ENCODE measurements around the gene APOL4. TPM values are rescaled to one million over a fixed set of nuclear protein-coding genes. Genes with fewer than 3 reads are reported as not detected.

Gene APOL4
- total and polyA plus RNA-seq, 7 donors, result 1.2 to 14.0 (median 4.8) TPM

DNA sequence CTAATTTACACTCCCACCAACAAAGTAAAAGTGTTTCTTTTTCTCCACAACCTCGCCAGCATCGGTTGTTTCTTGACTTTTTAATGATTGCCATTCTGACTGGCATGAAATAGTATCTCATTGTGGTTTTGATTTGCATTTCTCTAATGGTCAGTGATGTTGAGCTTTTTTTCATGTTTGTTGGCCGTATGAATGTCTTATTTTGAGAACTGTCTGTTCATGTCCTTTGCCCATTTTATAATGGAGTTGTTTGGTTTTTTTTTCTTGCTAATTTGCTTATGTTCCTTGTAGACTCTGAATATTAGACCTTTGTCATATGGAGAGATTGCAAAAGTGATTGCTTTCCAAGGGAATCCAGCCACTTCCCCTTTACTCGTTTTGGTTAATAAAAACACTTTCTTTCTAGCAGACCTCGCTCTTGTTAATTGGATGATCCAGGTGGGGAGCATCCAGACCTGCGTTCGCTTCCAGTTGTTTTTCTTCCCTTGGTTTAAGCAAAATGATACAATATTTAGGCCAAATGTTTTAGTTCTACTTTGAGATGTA, 17.1 kb upstream of the APOL4 start:
- Histone ChIP-seq H3K27ac (no peak overlapping the region), H3K36me3 (no peaks in the 10 kb centered on the region), H3K27me3 (no peaks in the 10 kb centered on the region), H3K9me3 (no peaks in the 10 kb centered on the region), H3K4me3 (no peak overlapping the region), H3K4me1 (peaks cover 0 to 21% (median 0%) of the 10 kb centered on the region in 4 donors)
- 81 to 85% methylated on average over 7 of the region's 7 CpGs for WGBS, 2 donors
- DNase-seq, result no peak
- TF ChIP-seq EP300 (IDR thresholded peaks at IDR 0.05) (no peak), POLR2A (IDR thresholded peaks at IDR 0.05) (no peak), POLR2AphosphoS5 (IDR thresholded peaks at IDR 0.05) (no peak)
- TF ChIP-seq, protein P1, sequence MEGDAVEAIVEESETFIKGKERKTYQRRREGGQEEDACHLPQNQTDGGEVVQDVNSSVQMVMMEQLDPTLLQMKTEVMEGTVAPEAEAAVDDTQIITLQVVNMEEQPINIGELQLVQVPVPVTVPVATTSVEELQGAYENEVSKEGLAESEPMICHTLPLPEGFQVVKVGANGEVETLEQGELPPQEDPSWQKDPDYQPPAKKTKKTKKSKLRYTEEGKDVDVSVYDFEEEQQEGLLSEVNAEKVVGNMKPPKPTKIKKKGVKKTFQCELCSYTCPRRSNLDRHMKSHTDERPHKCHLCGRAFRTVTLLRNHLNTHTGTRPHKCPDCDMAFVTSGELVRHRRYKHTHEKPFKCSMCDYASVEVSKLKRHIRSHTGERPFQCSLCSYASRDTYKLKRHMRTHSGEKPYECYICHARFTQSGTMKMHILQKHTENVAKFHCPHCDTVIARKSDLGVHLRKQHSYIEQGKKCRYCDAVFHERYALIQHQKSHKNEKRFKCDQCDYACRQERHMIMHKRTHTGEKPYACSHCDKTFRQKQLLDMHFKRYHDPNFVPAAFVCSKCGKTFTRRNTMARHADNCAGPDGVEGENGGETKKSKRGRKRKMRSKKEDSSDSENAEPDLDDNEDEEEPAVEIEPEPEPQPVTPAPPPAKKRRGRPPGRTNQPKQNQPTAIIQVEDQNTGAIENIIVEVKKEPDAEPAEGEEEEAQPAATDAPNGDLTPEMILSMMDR (IDR thresholded peaks at IDR 0.05), result no peak
- intact Hi-C loops (cut with DNase I), result no loop called here

DNA sequence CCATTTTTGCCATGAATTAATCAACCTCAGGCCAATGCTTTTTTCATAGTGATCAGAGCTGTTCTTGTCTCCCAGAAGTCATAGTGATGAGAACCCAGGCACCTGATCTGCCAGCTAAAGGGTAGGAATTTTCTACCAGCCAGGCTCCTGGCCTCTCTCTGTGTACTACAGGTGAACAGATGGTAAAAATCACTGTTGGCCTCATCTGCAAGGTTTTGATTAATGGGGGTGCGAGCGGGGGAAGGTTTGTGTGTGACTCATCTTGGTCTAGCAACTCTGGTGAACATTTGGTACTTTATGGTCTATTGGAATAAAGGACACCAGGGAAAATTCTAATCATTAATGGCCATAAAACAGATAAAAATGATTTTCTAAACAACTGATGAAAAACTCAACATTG, 14.4 kb upstream of the APOL4 start:
- intact Hi-C loops (cut with DNase I), result no loop called here
- TF ChIP-seq, protein P1 (IDR thresholded peaks at IDR 0.05), result no peak
- no peak for TF ChIP-seq EP300 (IDR thresholded peaks at IDR 0.05)
- no peak for TF ChIP-seq POLR2A (IDR thresholded peaks at IDR 0.05)
- TF ChIP-seq POLR2AphosphoS5 (IDR thresholded peaks at IDR 0.05), result no peak
- no peaks in the 10 kb centered on the region for H3K9me3 ChIP-seq
- H3K27ac ChIP-seq, result no peak overlapping the region
- no peak overlapping the region for H3K4me3 ChIP-seq
- H3K36me3 ChIP-seq, result no peaks in the 10 kb centered on the region
- DNase-seq, result no peak
- 42 to 82% methylated on average over 2 of the region's 2 CpGs for WGBS, 2 donors
- no peaks in the 10 kb centered on the region for H3K27me3 ChIP-seq
- H3K4me1 ChIP-seq, result peaks cover 0 to 10% (median 1%) of the 10 kb centered on the region in 4 donors

DNA sequence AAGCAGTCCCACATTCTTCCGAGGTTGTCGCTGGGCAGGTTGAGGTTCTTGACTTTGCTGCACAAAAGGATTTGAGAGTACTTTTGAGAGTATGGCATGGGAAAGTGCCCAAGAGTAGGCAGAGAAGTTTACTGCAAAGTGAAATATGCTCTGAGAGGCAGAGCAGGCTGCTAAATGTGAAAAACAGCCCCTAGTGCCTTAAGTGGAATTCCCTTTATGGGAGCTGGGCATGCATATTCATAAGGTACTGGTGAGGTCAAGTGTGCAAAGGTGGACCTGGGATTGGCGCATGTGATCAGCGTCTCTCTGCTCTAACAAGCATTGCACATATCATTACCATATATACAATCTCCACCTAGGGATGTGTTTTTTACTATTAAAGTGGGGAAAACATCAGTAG, 12.0 kb upstream of the APOL4 start:
- H3K27ac ChIP-seq, result no peak overlapping the region
- DNase-seq, result no peak
- H3K9me3 ChIP-seq, result no peaks in the 10 kb centered on the region
- H3K4me3 ChIP-seq, result no peak overlapping the region
- no peaks in the 10 kb centered on the region for H3K27me3 ChIP-seq
- TF ChIP-seq EP300 (IDR thresholded peaks at IDR 0.05) (no peak), POLR2AphosphoS5 (IDR thresholded peaks at IDR 0.05) (no peak), POLR2A (IDR thresholded peaks at IDR 0.05) (no peak)
- TF ChIP-seq, protein P1 (IDR thresholded peaks at IDR 0.05), result no peak
- H3K36me3 ChIP-seq, result no peaks in the 10 kb centered on the region
- intact Hi-C loops (cut with DNase I), result no loop called here
- H3K4me1 ChIP-seq, result peaks cover 0 to 7% (median 0%) of the 10 kb centered on the region in 4 donors
- WGBS, 2 donors, result 78 to 84% methylated on average over 4 of the region's 4 CpGs

DNA sequence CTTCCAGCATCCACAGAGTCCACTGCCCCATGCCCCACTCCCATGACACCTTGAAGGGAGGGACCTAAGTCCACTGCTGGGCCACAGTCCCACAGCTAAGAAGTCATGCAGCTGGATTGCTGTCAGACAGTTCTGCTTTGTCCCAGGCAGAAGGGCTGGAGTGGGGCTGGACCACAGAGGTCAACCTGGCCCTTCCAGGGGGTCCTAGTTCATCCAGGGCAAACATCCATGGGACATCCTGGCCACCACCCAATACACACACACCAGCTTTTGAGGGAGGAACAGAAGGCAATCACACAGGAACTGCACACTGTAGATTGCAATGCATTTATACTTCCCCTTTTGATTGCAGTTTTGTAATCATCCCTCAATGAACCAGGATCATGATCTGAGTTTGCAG, 11.3 kb upstream of the APOL4 start:
- no peak overlapping the region for H3K4me3 ChIP-seq
- no peak for DNase-seq
- intact Hi-C loops (cut with DNase I), result no loop called here
- peaks cover 0 to 7% (median 0%) of the 10 kb centered on the region in 4 donors for H3K4me1 ChIP-seq
- H3K27me3 ChIP-seq, result no peaks in the 10 kb centered on the region
- no peaks in the 10 kb centered on the region for H3K9me3 ChIP-seq
- no peaks in the 10 kb centered on the region for H3K36me3 ChIP-seq
- TF ChIP-seq POLR2A (IDR thresholded peaks at IDR 0.05), result no peak
- no peak for TF ChIP-seq POLR2AphosphoS5 (IDR thresholded peaks at IDR 0.05)
- no peak overlapping the region for H3K27ac ChIP-seq

DNA sequence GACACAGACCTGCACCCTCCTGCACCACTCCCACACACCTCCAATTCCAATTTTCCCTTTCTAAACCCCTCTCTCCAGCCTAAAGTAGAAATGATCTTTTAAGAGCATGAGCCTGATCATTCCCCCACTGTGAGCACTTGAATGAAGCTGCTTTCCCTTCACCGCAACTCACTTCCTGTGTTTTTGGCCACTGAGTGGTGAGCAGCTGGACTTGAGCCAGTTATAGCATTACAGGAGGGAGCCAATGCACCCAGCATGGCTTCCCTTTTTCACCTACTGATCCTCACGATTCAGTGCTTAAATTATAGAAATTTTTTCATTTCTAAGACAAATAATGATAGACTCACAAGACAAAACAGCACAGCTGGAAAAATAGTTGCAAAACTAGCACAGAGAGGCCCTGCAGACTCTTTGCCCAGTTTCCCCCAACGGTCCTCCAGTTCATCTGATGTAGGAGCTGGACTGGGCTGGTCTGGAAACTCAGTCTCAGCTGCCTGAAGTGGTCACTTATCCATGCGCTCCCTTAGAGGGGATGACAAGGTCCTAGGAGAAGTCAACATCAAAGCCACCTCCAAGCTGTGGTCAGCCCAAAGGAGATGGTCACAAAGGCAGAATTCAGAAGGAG, 9.7 kb upstream of the APOL4 start:
- H3K4me3 ChIP-seq, result no peak overlapping the region
- no peak for DNase-seq
- H3K4me1 ChIP-seq, result peaks cover 0 to 7% (median 0%) of the 10 kb centered on the region in 4 donors
- H3K27ac ChIP-seq, result no peak overlapping the region
- 61 to 66% methylated on average over 4 of the region's 4 CpGs for WGBS, 2 donors
- no peaks in the 10 kb centered on the region for H3K9me3 ChIP-seq
- intact Hi-C loops (cut with DNase I), result no loop called here
- H3K27me3 ChIP-seq, result no peaks in the 10 kb centered on the region
- H3K36me3 ChIP-seq, result no peaks in the 10 kb centered on the region
- TF ChIP-seq POLR2A (IDR thresholded peaks at IDR 0.05) (no peak), POLR2AphosphoS5 (IDR thresholded peaks at IDR 0.05) (no peak), EP300 (IDR thresholded peaks at IDR 0.05) (no peak)
- TF ChIP-seq, protein P1 (IDR thresholded peaks at IDR 0.05), result no peak

All from sigmoid colon (tissue), 7 donors.